Measurements from ENCODE around the gene PSMD5. TPM values are rescaled to one million over a fixed set of nuclear protein-coding genes. Genes with fewer than 3 reads are reported as not detected.

The PSMD5 gene
- total RNA-seq, 1 experiment from 2014 or later, result 68.1 TPM

DNA sequence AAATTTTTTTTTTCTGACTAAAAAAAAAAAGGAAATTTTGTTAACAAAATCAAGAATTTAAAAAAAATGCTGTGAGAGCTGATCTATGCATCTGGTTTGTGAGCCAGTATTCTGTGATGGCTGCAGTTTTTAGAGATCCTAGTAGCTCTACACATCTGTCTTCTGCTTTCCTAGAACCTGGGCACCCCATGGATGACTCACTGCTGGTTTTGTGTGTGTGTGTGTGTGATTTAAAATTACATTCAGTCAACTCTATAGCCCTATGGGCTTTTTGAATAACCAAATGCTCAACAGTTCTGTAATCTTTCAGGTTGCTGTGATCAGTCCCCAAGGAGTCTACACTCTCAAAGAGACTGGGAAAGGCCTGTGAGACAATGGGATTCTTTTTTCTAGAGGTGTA, 2.5 kb upstream of the PSMD5 start:
- H3K27me3 Mint-ChIP-seq (ENCODE audit: insufficient read depth, unreplicated experiment), result no peaks in the 10 kb centered on the region
- intact Hi-C loops (cut with micrococcal nuclease; ENCODE audit: unreplicated experiment), result no loop called here
- POLR2A ChIA-PET, result no interaction called here
- H3K27ac Mint-ChIP-seq (ENCODE audit: unreplicated experiment), result no peak overlapping the region
- peaks cover 19% of the 10 kb centered on the region for H3K36me3 Mint-ChIP-seq (ENCODE audit: insufficient read depth, unreplicated experiment)
- no peak overlapping the region for H3K4me3 Mint-ChIP-seq (ENCODE audit: unreplicated experiment)
- peaks cover 31% of the 10 kb centered on the region for H3K4me1 Mint-ChIP-seq (ENCODE audit: low read depth, unreplicated experiment)
- no peak for DNase-seq
- no peaks in the 10 kb centered on the region for H3K36me3 ChIP-seq (ENCODE audit: control insufficient read depth, insufficient read depth, low read length)
- H3K9me3 ChIP-seq, result no peaks in the 10 kb centered on the region
- no TSS peak for BruUV-seq (replicated peaks)
- no peaks in the 10 kb centered on the region for H3K9me3 Mint-ChIP-seq (ENCODE audit: unreplicated experiment)
- CTCF ChIA-PET, result no interaction called here
- no peak overlapping the region for H3K4me3 ChIP-seq (ENCODE audit: low read depth, low read length)
- H3K27me3 ChIP-seq (replicated peaks; ENCODE audit: control insufficient read depth, insufficient read depth, low read length), result no peaks in the 10 kb centered on the region
- TF ChIP-seq, protein P1, sequence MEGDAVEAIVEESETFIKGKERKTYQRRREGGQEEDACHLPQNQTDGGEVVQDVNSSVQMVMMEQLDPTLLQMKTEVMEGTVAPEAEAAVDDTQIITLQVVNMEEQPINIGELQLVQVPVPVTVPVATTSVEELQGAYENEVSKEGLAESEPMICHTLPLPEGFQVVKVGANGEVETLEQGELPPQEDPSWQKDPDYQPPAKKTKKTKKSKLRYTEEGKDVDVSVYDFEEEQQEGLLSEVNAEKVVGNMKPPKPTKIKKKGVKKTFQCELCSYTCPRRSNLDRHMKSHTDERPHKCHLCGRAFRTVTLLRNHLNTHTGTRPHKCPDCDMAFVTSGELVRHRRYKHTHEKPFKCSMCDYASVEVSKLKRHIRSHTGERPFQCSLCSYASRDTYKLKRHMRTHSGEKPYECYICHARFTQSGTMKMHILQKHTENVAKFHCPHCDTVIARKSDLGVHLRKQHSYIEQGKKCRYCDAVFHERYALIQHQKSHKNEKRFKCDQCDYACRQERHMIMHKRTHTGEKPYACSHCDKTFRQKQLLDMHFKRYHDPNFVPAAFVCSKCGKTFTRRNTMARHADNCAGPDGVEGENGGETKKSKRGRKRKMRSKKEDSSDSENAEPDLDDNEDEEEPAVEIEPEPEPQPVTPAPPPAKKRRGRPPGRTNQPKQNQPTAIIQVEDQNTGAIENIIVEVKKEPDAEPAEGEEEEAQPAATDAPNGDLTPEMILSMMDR (IDR thresholded peaks at IDR 0.05; ENCODE audit: insufficient read depth in 1 of 2, low read depth in 1 of 2, low read length in 1 of 2, severe bottlenecking in 1 of 2, unreplicated experiment in 1 of 2), result no peak
- peaks cover 18% of the 10 kb centered on the region for H3K4me1 ChIP-seq

DNA sequence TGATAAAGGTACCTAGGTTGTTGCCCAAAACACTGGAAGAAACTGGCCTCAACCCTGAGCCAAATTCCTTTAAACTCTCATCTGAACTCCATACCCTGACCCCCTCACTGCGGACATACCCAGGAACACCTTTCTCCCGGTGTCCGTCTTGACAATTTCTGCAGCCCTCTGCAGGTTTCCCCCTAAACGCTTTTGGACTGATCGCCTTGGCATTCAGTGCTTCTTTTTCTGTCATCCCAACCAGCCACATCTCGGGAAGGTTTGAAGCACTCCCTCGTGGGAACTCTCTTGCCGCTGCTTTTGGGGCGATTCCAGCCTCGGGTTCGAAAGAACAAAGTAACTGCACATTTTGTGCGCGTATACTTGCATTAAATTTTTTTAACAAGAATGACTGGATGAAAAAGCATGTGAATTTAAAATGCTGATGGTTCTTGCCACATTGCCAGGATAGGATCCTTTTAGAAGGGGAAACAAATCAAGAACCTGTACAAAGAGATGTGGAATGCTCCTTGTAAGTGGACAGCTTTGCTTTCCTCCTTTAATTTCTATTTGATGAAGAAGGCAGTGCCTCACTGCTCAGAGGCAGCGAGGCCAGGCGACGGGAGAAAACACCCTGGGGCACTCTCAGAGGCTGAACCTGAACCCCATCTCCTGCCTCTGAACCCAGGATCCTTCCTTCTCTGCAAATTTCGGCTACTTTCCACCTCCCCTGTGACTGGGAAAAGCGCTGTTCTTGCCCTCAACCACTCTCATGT, 615 bp downstream of the PSMD5 start:
- POLR2A ChIA-PET, result interaction anchor here (1.0 kb wide), 1 partner anchor 49 kb away, joined by 4 read pairs; the partner anchor contains the start of gene FBXW2
- Histone ChIP-seq H3K4me3 (ENCODE audit: low read depth, low read length) (peak overlapping the region; percentile 89), H3K27me3 (replicated peaks; ENCODE audit: control insufficient read depth, insufficient read depth, low read length) (no peaks in the 10 kb centered on the region), H3K4me1 (peaks cover 20% of the 10 kb centered on the region), H3K9me3 (no peaks in the 10 kb centered on the region), H3K36me3 (ENCODE audit: control insufficient read depth, insufficient read depth, low read length) (no peaks in the 10 kb centered on the region)
- Mint-ChIP-seq H3K9me3 (ENCODE audit: unreplicated experiment) (no peaks in the 10 kb centered on the region), H3K36me3 (ENCODE audit: insufficient read depth, unreplicated experiment) (peaks cover 31% of the 10 kb centered on the region), H3K27ac (ENCODE audit: unreplicated experiment) (peak overlapping the region; percentile 100), H3K4me3 (ENCODE audit: unreplicated experiment) (peak overlapping the region; percentile 100), H3K27me3 (ENCODE audit: insufficient read depth, unreplicated experiment) (no peaks in the 10 kb centered on the region), H3K4me1 (ENCODE audit: low read depth, unreplicated experiment) (peaks cover 24% of the 10 kb centered on the region)
- intact Hi-C loops (cut with micrococcal nuclease; ENCODE audit: unreplicated experiment), result loop anchor here (2.0 kb wide), 3 partner anchors 41 to 95 kb away; no protein-coding TSS in a partner anchor
- DNase-seq, result no peak
- BruUV-seq (replicated peaks), result TSS peak; percentile 58
- CTCF ChIA-PET, result no interaction called here
- TF ChIP-seq, protein P1 (IDR thresholded peaks at IDR 0.05; ENCODE audit: insufficient read depth in 1 of 2, low read depth in 1 of 2, low read length in 1 of 2, severe bottlenecking in 1 of 2, unreplicated experiment in 1 of 2), result no peak

DNA sequence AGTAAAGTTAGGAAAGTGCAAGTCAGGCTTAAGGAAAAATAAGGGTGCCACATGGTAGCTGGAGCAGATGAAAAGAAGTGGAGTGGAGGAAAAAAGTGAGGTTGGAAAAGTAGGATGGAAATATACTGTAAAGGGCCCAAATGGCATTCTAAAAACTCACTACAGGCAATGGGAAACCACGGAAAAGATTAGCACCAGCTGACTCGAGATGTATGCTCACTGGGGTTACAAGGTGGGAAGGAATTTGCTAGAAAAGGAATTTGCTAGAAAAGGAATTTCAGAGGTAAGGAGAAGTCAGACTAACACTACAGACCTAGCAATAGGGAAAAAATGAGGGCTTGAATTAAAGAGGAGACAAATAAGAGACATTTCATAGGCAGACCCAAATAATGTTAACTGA, 3.6 kb downstream of the PSMD5 start:
- no peak overlapping the region for H3K27ac Mint-ChIP-seq (ENCODE audit: unreplicated experiment)
- H3K4me3 Mint-ChIP-seq (ENCODE audit: unreplicated experiment), result no peak overlapping the region
- peaks cover 9% of the 10 kb centered on the region for H3K4me1 Mint-ChIP-seq (ENCODE audit: low read depth, unreplicated experiment)
- no peaks in the 10 kb centered on the region for H3K9me3 Mint-ChIP-seq (ENCODE audit: unreplicated experiment)
- Histone ChIP-seq H3K36me3 (ENCODE audit: control insufficient read depth, insufficient read depth, low read length) (no peaks in the 10 kb centered on the region), H3K9me3 (no peaks in the 10 kb centered on the region), H3K27me3 (replicated peaks; ENCODE audit: control insufficient read depth, insufficient read depth, low read length) (no peaks in the 10 kb centered on the region), H3K4me3 (ENCODE audit: low read depth, low read length) (no peak overlapping the region), H3K4me1 (peaks cover 13% of the 10 kb centered on the region)
- BruUV-seq (replicated peaks), result no TSS peak
- TF ChIP-seq, protein P1 (IDR thresholded peaks at IDR 0.05; ENCODE audit: insufficient read depth in 1 of 2, low read depth in 1 of 2, low read length in 1 of 2, severe bottlenecking in 1 of 2, unreplicated experiment in 1 of 2), result no peak
- DNase-seq, result no peak
- peaks cover 47% of the 10 kb centered on the region for H3K36me3 Mint-ChIP-seq (ENCODE audit: insufficient read depth, unreplicated experiment)
- ChIA-PET CTCF (no interaction called here), POLR2A (no interaction called here)
- intact Hi-C loops (cut with micrococcal nuclease; ENCODE audit: unreplicated experiment), result no loop called here
- H3K27me3 Mint-ChIP-seq (ENCODE audit: insufficient read depth, unreplicated experiment), result no peaks in the 10 kb centered on the region
